GM23248 (cell line): Measurements from ENCODE around the gene CMSS1.

ENCODE experiments used
- EZH2 ChIP-seq: fragments of 200-600 bp; sonication (generic); IDR thresholded peaks from 2 replicates; pipeline ENCODE4 v1.6.1; 2018; ENCODE audit warnings: antibody characterized with exemption, mild to moderate bottlenecking; ENCODE audit not compliant: insufficient read depth, poor library complexity, severe bottlenecking
- EZH2phosphoT487 ChIP-seq: fragments of 200-600 bp; sonication (generic); IDR thresholded peaks from 2 replicates; pipeline ENCODE4 v1.6.1; 2018; ENCODE audit warnings: antibody characterized with exemption, moderate library complexity, mild to moderate bottlenecking, low read depth; ENCODE audit not compliant: insufficient read depth

DNA sequence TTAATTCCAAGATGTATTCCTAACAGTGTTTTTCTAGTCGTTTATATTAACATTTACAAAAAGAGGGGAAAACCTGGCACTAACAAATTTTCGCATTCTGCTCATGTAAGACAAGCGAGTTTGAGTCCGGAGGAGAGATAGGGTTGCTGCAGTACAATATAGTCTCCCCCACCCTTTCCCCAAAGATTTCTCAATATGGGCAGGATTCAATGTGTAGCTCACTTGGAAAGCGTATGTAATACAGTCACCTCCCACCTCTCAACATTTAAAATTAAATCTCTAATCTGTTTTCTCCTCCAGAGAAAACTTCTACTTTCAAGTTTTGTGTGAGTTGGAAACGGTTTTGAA, 57.9 kb downstream of the CMSS1 start:
- TF ChIP-seq EZH2 (no peak), EZH2phosphoT487 (no peak)
